WERI-Rb-1 (cell line): Measurements from ENCODE around the gene PFKM.

ENCODE experiments used
- DNase-seq: peaks from one replicate; pipeline ENCODE4 v3.0.0-alpha.2; 2020
- H3K27ac ChIP-seq: fragments of 250-450 bp; sonication (Bioruptor Pico); 2 replicates; pipeline ENCODE4 v1.5.1; 2020; ENCODE audit warnings: mild to moderate bottlenecking, moderate library complexity
- H3K27me3 ChIP-seq: fragments of 250-450 bp; sonication (Bioruptor Pico); 2 replicates; pipeline ENCODE4 v1.5.1; 2021; ENCODE audit warnings: mild to moderate bottlenecking, low read depth, moderate library complexity; ENCODE audit not compliant: insufficient read depth, severe bottlenecking
- H3K36me3 ChIP-seq: fragments of 250-450 bp; sonication (Bioruptor Pico); 2 replicates; pipeline ENCODE4 v1.5.1; 2020; ENCODE audit warnings: mild to moderate bottlenecking, moderate library complexity
- H3K4me3 ChIP-seq: 2 replicates; pipeline ENCODE4 v1.5.1; 2011; ENCODE audit warnings: low read depth, mild to moderate bottlenecking, control low read depth, low read length
- H3K9me3 ChIP-seq: fragments of 250-450 bp; sonication (Bioruptor Pico); 2 replicates; pipeline ENCODE4 v1.5.1; 2021; ENCODE audit warnings: mild to moderate bottlenecking, moderate library complexity; ENCODE audit not compliant: severe bottlenecking
- TF ChIP-seq, protein P1 (sequence below): IDR thresholded peaks from 2 replicates; pipeline ENCODE4 v1.5.1; 2011; ENCODE audit warnings: low read depth, mild to moderate bottlenecking, control low read depth, inconsistent platforms, low read length

PFKM gene

DNA sequence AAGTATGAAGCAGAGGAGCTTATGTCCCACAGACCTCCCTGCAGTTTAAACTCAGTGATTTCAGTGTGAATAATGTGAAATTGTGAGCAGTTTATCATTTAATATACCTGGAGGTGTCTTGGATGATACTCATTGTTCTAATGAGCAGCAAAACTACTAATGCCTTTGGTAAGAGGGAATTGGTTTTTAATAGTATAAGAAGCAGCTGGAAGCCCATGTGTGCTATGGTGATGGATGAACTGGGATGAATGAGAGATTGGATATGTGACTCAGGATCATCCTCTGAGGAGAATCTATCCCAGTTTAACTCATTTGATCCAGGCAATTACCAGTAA, 57.2 kb downstream of the PFKM start:
- H3K27me3 ChIP-seq, result peaks cover 23% of the 10 kb centered on the region
- H3K4me3 ChIP-seq, result no peak overlapping the region
- H3K27ac ChIP-seq, result no peak overlapping the region
- peak; percentile 16 for DNase-seq
- H3K9me3 ChIP-seq, result no peaks in the 10 kb centered on the region
- H3K36me3 ChIP-seq, result no peaks in the 10 kb centered on the region
- TF ChIP-seq, protein P1, sequence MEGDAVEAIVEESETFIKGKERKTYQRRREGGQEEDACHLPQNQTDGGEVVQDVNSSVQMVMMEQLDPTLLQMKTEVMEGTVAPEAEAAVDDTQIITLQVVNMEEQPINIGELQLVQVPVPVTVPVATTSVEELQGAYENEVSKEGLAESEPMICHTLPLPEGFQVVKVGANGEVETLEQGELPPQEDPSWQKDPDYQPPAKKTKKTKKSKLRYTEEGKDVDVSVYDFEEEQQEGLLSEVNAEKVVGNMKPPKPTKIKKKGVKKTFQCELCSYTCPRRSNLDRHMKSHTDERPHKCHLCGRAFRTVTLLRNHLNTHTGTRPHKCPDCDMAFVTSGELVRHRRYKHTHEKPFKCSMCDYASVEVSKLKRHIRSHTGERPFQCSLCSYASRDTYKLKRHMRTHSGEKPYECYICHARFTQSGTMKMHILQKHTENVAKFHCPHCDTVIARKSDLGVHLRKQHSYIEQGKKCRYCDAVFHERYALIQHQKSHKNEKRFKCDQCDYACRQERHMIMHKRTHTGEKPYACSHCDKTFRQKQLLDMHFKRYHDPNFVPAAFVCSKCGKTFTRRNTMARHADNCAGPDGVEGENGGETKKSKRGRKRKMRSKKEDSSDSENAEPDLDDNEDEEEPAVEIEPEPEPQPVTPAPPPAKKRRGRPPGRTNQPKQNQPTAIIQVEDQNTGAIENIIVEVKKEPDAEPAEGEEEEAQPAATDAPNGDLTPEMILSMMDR, result no peak

DNA sequence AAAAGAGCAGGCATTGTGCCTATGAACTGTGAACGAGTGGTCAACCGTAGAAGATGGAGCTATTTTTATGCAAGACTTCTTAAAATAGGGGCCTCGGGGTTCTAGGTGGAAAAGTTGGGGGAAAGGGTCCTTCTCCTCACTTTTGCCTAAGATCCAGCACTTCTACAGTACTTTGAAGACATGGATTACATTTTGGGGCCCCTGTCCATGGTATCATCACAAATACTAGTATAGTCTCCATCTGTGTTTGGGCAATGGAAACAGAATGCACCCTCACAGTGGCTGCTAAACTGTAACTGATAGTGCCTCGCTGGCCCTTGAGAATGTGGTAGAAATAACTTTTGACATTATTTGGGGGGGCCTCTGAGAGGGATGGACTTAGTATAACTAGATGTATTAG, 58.8 kb downstream of the PFKM start:
- Histone ChIP-seq H3K27ac (no peak overlapping the region), H3K4me3 (no peak overlapping the region), H3K9me3 (no peaks in the 10 kb centered on the region), H3K36me3 (no peaks in the 10 kb centered on the region), H3K27me3 (peaks cover 37% of the 10 kb centered on the region)
- TF ChIP-seq, protein P1, result no peak
- DNase-seq, result no peak

DNA sequence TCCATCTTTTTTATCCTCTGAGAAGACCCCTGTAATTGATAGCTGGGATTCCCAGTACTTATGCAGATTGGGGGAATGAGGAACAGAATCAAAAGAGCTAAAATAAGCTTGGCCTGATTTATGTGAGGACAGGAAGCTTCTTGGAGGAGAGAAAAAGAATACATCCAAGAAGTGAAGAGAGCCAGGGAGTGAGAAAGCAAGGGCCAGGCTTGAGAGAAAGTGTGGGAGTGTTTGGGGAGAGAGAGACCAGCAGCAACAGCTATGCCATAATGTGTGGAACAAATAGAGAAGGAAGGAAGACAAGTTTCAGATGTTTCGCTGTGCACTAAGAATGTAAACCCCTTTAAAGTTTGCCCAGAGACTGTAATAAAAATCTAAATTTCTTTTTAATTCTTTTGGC, 60.3 kb downstream of the PFKM start:
- Histone ChIP-seq H3K4me3 (no peak overlapping the region), H3K36me3 (no peaks in the 10 kb centered on the region), H3K27me3 (peaks cover 52% of the 10 kb centered on the region), H3K27ac (no peak overlapping the region), H3K9me3 (no peaks in the 10 kb centered on the region)
- no peak for DNase-seq
- TF ChIP-seq, protein P1, result no peak

DNA sequence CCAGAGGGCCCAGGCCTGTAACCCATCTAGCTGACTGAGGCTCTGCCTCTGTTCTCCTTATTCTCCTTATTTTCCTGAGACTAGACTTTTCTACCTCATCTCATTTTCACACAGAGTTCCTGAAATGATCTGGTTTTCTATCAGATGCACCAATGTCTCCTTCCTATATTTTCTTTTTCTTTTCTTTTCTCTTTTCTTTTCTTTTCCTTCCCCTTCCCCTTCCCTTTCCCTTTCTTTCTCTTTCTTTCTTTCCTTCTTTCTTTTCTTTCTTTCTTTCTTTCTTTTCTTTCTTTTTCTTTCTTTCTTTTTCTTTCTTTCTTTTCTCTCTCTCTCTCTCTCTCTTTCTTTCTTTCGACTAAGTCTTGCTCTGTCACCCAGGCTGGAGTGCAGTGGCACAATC, 61.3 kb downstream of the PFKM start:
- H3K9me3 ChIP-seq, result no peaks in the 10 kb centered on the region
- H3K27ac ChIP-seq, result no peak overlapping the region
- TF ChIP-seq, protein P1, result no peak
- no peak for DNase-seq
- H3K36me3 ChIP-seq, result no peaks in the 10 kb centered on the region
- peaks cover 62% of the 10 kb centered on the region for H3K27me3 ChIP-seq
- H3K4me3 ChIP-seq, result no peak overlapping the region

DNA sequence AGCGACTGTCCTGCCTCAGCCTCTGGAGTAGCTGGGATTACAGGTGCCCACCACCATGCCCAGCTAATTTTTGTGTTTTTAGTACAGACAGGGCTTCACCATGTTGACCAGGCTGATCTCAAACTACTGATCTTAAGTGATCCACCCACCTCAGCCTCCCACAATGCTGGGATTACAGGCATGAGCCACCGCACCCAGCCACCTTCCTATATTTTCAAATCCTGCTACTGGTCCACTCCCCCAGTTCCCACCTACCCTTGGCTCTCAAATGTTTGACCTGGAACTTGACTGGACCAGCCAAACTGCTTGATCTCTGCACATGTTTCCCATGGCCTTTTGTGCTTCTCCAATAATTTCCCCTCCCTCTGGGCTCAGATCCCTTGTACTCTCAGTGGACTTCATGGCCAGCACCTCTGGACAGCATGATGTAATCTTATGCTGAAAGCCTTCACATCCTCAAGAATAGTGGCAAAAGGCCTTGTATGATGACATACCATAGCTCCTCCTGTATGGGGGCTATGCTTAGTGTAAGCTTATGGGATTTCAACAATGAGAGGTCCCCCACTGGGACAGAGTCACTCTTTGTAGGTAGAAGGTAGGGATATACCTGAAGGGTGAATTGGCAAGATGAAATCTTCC, 61.8 kb downstream of the PFKM start:
- TF ChIP-seq, protein P1, result no peak
- H3K9me3 ChIP-seq, result no peaks in the 10 kb centered on the region
- no peaks in the 10 kb centered on the region for H3K36me3 ChIP-seq
- H3K27me3 ChIP-seq, result peaks cover 67% of the 10 kb centered on the region
- H3K27ac ChIP-seq, result no peak overlapping the region
- no peak overlapping the region for H3K4me3 ChIP-seq
- no peak for DNase-seq

DNA sequence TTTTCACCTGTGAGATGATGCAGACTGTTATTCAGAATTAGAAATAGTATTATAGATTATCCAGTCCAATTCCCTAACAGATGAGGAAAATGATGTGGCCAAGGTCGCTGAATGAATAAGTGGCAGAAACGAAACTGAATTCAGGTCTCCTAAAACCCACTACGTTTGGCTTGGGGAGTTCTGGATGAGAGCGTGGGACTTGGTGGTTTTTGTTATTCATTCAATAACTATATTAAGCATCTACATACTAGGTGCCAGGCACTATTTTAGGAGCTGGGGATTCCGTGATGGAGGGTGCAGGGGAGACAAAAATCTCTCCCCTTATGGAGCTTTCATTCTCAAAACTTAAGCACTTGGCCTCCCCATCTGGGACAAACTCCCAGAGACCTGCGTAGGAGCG, 63.5 kb downstream of the PFKM start:
- TF ChIP-seq, protein P1, result no peak
- Histone ChIP-seq H3K9me3 (no peaks in the 10 kb centered on the region), H3K4me3 (peak overlapping the region; percentile 53), H3K36me3 (no peaks in the 10 kb centered on the region), H3K27ac (no peak overlapping the region), H3K27me3 (peaks cover 81% of the 10 kb centered on the region)
- no peak for DNase-seq
